ENCODE results near the gene PPP1R36.

The PPP1R36 gene

DNA sequence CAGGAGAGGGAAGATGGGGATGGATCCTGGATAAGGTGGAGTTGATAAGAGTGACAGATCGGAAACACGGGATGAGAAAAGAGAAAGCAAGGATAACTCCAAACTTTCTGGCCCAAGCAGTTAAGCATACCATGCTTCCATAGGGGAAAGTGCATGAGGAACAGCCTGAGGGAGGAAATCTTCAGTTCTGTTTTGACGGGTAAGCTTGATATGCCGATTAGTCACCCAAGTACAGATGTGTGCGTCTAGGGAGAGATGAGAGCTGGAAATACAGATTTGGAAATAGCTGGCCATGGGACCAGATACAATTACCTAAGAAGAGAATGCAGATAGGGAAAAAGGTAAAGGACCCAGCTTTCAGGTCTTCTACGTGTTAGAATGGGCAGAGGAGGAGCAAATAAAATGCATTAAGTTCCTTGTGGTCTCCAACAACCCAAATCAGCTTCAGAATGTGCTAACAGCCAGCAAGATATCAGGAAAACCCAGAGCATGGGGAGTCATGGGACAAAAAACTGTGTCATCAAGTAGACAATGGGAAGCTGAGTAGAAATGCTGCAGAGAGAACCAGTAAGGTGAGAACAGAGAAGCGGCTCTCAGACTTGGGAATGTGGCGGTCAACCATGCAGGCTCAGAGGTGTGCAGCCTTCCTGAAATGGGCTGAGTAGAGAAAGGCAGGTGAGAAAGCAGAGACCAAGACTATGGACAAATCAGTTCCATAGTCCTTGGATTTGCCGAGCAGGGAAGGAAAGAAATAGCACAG lies 56.3 kb downstream of the PPP1R36 start:
- Histone ChIP-seq H3K36me3 (replicated peaks; ENCODE audit: insufficient read depth, low read length) (no peaks in the 10 kb centered on the region), H3K27me3 (replicated peaks; ENCODE audit: insufficient read depth, low read length) (no peaks in the 10 kb centered on the region), H3K4me3 (ENCODE audit: low read length) (no peak overlapping the region), H2AFZ (ENCODE audit: low read length) (no peak overlapping the region), H3K9me2 (replicated peaks; ENCODE audit: insufficient read depth, low read length) (no peaks in the 10 kb centered on the region), H3K27ac (ENCODE audit: low read length) (no peak overlapping the region), H3K79me2 (ENCODE audit: low read length) (no peaks in the 10 kb centered on the region), H3K9ac (ENCODE audit: low read length) (no peak overlapping the region), H3K4me2 (ENCODE audit: low read depth, low read length) (no peak overlapping the region), H3K4me1 (ENCODE audit: low read length) (no peaks in the 10 kb centered on the region), H3K9me3 (replicated peaks; ENCODE audit: insufficient read depth, low read length) (no peaks in the 10 kb centered on the region), H3F3A (ENCODE audit: insufficient read depth, low read length) (no peaks in the 10 kb centered on the region), H4K20me1 (ENCODE audit: insufficient read depth, low read length) (no peaks in the 10 kb centered on the region)
- no peak for TF ChIP-seq EZH2phosphoT487 (IDR thresholded peaks at IDR 0.05; ENCODE audit: low read length)
- no peak for TF ChIP-seq EZH2 (optimal IDR thresholded peaks at IDR 0.05; ENCODE audit: low read depth, low read length)
- no peak for TF ChIP-seq CTCF (IDR thresholded peaks at IDR 0.05; ENCODE audit: low read length)
- DNase-seq: no peak

DNA sequence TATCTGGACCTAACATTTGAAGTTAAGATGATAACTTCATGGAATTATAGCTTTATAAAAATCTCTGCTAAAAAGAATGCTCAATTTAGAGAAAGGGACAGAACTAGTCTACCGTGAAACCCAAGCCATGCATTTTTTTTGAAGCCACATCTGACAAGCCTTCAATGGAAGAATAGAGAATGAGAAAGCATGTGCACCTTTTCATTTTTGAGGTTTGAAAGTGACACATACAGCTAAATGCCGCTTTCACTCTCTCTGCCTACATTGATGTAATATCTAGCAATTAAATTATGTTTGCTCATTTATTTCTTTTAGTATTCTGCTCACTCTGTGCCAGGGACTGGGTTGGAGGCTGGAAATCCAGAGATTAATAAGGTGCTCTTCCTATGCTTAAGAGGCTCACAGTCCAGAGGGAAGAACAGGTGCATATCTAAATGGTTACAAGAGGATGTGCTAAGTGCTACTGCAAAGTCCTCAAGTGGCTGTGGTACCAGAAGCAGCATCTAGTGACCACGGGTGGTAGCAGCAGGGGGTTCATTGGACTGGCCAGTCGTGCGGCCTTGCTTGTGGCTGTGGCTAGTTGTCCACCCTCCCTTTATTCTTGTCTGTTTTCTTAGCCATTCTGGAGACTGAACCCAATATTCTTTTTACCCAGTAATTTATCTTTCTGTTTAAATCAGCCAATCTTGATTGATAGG lies 60.4 kb downstream of the PPP1R36 start:
- TF ChIP-seq CTCF (IDR thresholded peaks at IDR 0.05; ENCODE audit: low read length): no peak
- no peak for TF ChIP-seq EZH2 (optimal IDR thresholded peaks at IDR 0.05; ENCODE audit: low read depth, low read length)
- no peak for TF ChIP-seq EZH2phosphoT487 (IDR thresholded peaks at IDR 0.05; ENCODE audit: low read length)
- no peaks in the 10 kb centered on the region for H3K27me3 ChIP-seq (replicated peaks; ENCODE audit: insufficient read depth, low read length)
- no peak for DNase-seq
- no peaks in the 10 kb centered on the region for H4K20me1 ChIP-seq (ENCODE audit: insufficient read depth, low read length)
- H3K4me1 ChIP-seq (ENCODE audit: low read length): no peaks in the 10 kb centered on the region
- H3K4me3 ChIP-seq (ENCODE audit: low read length): no peak overlapping the region
- no peaks in the 10 kb centered on the region for H3K36me3 ChIP-seq (replicated peaks; ENCODE audit: insufficient read depth, low read length)
- H3K9me2 ChIP-seq (replicated peaks; ENCODE audit: insufficient read depth, low read length): no peaks in the 10 kb centered on the region
- H2AFZ ChIP-seq (ENCODE audit: low read length): no peak overlapping the region
- no peak overlapping the region for H3K27ac ChIP-seq (ENCODE audit: low read length)
- H3K79me2 ChIP-seq (ENCODE audit: low read length): no peaks in the 10 kb centered on the region
- no peaks in the 10 kb centered on the region for H3F3A ChIP-seq (ENCODE audit: insufficient read depth, low read length)
- no peak overlapping the region for H3K4me2 ChIP-seq (ENCODE audit: low read depth, low read length)
- H3K9ac ChIP-seq (ENCODE audit: low read length): no peak overlapping the region
- no peaks in the 10 kb centered on the region for H3K9me3 ChIP-seq (replicated peaks; ENCODE audit: insufficient read depth, low read length)

GRCh38 chr14:64611358-64612020 lies 61.7 kb downstream of the PPP1R36 start:
- H3K4me2 ChIP-seq (ENCODE audit: low read depth, low read length): no peak overlapping the region
- no peaks in the 10 kb centered on the region for H3K79me2 ChIP-seq (ENCODE audit: low read length)
- no peaks in the 10 kb centered on the region for H3K36me3 ChIP-seq (replicated peaks; ENCODE audit: insufficient read depth, low read length)
- no peaks in the 10 kb centered on the region for H3K9me3 ChIP-seq (replicated peaks; ENCODE audit: insufficient read depth, low read length)
- H3K27ac ChIP-seq (ENCODE audit: low read length): no peak overlapping the region
- H3K9me2 ChIP-seq (replicated peaks; ENCODE audit: insufficient read depth, low read length): no peaks in the 10 kb centered on the region
- no peaks in the 10 kb centered on the region for H4K20me1 ChIP-seq (ENCODE audit: insufficient read depth, low read length)
- no peak for DNase-seq
- no peak overlapping the region for H3K4me3 ChIP-seq (ENCODE audit: low read length)
- H2AFZ ChIP-seq (ENCODE audit: low read length): no peak overlapping the region
- no peaks in the 10 kb centered on the region for H3F3A ChIP-seq (ENCODE audit: insufficient read depth, low read length)
- H3K4me1 ChIP-seq (ENCODE audit: low read length): no peaks in the 10 kb centered on the region
- TF ChIP-seq EZH2 (optimal IDR thresholded peaks at IDR 0.05; ENCODE audit: low read depth, low read length) (no peak), CTCF (IDR thresholded peaks at IDR 0.05; ENCODE audit: low read length) (no peak), EZH2phosphoT487 (IDR thresholded peaks at IDR 0.05; ENCODE audit: low read length) (no peak)
- H3K27me3 ChIP-seq (replicated peaks; ENCODE audit: insufficient read depth, low read length): no peaks in the 10 kb centered on the region
- H3K9ac ChIP-seq (ENCODE audit: low read length): no peak overlapping the region
